GM19099 (cell line): ENCODE data around the gene FAR2.

ENCODE experiments used
- POLR2A ChIP-seq: IDR thresholded peaks from 3 replicates; pipeline ENCODE4 v1.6.1; 2011; ENCODE audit warnings: low read depth; ENCODE audit not compliant: insufficient read length; ENCODE audit errors: extremely low read depth

Gene FAR2

GRCh38 chr12:29306682-29307081 is 157.6 kb downstream of the FAR2 start:
- no peak for TF ChIP-seq POLR2A

- TF ChIP-seq POLR2A: no peak
Measured at GRCh38 chr12:29309320-29309902, 160.3 kb downstream of the FAR2 start.

- no peak for TF ChIP-seq POLR2A
Measured at GRCh38 chr12:29310899-29311298, 161.8 kb downstream of the FAR2 start.

- no peak for TF ChIP-seq POLR2A
Measured at GRCh38 chr12:29314416-29314815, 165.3 kb downstream of the FAR2 start.

GRCh38 chr12:29316752-29317151 is 167.7 kb downstream of the FAR2 start:
- no peak for TF ChIP-seq POLR2A

- no peak for TF ChIP-seq POLR2A
Measured at GRCh38 chr12:29317556-29318363, 168.7 kb downstream of the FAR2 start.

- TF ChIP-seq POLR2A: no peak
Measured at GRCh38 chr12:29320295-29321085, 171.4 kb downstream of the FAR2 start.

GRCh38 chr12:29322157-29322556 is 173.1 kb downstream of the FAR2 start:
- no peak for TF ChIP-seq POLR2A

- TF ChIP-seq POLR2A: no peak
Measured at GRCh38 chr12:29329411-29329810, 180.3 kb downstream of the FAR2 start.

GRCh38 chr12:29333178-29333577 is 184.1 kb downstream of the FAR2 start:
- TF ChIP-seq POLR2A: no peak

GRCh38 chr12:29334937-29335336 is 185.9 kb downstream of the FAR2 start:
- TF ChIP-seq POLR2A: no peak

GRCh38 chr12:29337325-29337724 is 188.2 kb downstream of the FAR2 start:
- no peak for TF ChIP-seq POLR2A

GRCh38 chr12:29343022-29343799 is 194.1 kb downstream of the FAR2 start:
- no peak for TF ChIP-seq POLR2A

GRCh38 chr12:29346769-29347421 is 197.8 kb downstream of the FAR2 start:
- TF ChIP-seq POLR2A: no peak
